Superior temporal gyrus (tissue), 1 donor: ENCODE data around the gene GNAI1.
A peak's percentile ranks its signal among the peaks of the same experiment; 100 is the strongest.

ENCODE experiments used
- DNase-seq: peaks from one replicate; pipeline ENCODE4 v3.0.0-alpha.2; 2016; ENCODE audit errors: extremely low spot score

The GNAI1 gene

DNA sequence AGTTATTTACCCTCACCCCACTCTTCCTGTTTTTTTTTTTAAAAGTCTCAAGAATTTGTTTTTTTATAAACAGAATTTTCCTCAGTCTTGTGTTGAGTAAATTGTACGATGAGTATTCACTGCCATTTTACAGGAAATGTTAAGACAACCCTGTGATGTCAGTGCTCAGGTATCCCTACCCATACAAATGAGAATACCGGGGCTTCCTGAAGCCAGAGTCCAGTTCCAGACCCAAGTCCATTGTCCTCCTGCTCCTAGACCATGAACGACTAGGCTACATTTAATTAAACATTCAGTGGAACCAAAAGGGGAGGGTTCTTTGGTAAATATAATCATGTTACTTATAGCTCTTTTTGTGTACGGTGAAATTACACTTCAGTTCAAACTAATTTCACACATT is 79.2 kb downstream of the GNAI1 start:
- no peak for DNase-seq

DNA sequence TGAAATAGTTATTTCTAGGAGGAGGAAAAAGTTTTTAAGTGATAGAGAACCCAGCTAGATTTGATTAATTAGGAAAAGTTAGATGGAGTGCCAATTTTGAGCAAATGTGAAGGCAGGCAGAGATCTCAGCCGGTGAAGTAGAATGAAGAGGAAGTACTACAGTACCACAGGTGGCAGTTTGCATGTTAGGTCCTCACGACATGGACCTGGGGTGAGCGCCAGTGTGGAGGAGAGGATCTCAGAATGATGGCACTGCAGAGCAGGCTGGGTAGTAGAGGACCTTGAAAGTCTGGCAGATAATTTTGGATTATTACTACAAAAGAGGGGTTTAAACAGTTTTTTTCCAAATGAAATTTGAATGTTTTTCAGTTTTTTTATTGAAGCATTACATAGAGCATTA is 81.1 kb downstream of the GNAI1 start:
- no peak for DNase-seq

GRCh38 chr7:80216996-80217842 is 82.6 kb downstream of the GNAI1 start:
- DNase-seq, result no peak

DNA sequence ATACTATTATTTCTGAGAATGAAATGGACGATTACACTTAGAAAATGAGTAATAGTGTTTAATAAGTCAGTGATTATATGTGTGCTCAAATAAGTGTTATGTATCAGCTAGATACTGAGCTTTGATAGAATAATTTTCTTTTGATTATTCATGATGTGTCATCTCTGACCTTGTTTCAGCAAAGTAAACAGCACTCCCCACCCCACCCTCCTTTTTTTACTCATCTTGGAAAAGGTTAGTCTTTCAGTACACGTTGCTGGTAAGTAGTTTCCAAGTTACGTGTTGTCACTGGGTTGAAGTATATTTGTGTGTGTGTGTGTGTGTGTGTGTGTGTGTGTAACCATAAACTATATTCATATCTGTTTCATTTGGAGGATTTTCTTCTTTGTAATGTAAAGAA is 84.1 kb downstream of the GNAI1 start:
- DNase-seq, result no peak

DNA sequence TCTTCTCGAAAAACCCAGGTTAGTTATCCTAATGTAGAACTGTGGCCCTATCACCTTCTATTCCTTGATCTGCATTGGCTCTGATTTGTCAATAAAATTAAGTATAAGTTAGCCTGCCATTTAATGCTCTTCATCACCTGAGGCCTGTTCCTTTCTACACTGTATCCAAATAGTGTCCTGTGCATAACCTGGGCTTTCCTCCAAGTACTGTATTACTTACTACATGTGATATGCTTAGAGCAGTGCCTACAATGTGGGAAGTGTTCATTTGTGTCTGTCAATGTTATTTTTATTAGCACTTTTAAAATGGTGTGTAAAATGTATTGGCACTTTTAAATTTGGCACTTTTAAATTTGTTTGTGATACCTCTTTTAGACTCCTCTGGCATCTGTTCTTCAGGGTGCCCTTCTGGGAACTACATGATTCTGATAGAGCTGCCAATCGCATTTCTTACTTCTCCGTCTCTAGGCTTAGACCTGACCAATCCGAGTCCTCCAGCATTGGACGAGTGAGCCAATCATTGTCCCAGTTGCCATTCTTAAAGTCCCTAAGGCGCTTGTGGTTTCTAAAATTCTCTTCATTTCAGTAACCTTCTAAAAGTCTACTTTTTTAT is 85.5 kb downstream of the GNAI1 start:
- no peak for DNase-seq

GRCh38 chr7:80224415-80224814 is 89.8 kb downstream of the GNAI1 start:
- peak; percentile 58 for DNase-seq

- no peak for DNase-seq
These were observed 90.7 kb downstream of the GNAI1 start for GRCh38 chr7:80225361-80225760.

- no peak for DNase-seq
These were observed 92.0 kb downstream of the GNAI1 start for GRCh38 chr7:80226629-80227028.

DNA sequence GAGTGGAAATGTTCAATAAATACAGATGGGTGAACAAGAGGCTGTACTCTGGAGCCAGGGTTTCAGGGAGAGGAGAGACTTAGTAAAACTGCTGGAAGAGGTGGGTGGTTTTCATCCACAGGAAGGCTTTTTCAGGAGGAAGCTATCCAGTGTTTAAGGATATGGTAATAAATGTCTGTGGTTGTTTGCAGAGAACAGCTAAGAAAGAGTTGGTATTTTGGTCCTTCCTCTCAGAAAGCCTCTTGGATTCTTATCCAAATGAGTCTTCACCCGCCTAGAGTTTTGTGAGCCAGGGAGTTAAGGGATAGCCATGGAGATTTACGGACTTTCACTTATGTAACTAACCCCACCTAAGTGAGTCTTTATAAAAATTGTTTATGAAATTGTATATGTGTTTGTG is 95.7 kb downstream of the GNAI1 start:
- DNase-seq, result no peak

DNA sequence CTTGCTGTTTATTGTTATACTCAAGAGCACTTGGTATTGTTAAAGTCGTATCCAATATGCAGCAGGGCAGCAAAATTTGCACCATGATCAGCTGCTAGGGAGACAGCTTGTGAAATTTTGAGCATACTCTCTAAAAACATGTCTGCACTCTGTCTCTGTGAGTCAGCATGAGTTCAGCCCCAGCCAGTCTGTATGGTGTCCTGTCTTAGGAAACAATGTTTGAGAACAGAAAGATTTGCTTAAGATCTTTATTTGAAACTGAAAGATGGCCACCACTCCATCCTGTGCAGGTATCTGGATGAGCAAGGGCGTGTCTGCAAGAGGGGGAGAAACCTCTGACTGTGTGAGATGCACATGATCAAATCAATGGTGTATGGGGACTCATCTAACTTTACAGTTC is 97.1 kb downstream of the GNAI1 start:
- DNase-seq, result no peak

GRCh38 chr7:80232979-80233724 is 98.5 kb downstream of the GNAI1 start:
- no peak for DNase-seq

DNA sequence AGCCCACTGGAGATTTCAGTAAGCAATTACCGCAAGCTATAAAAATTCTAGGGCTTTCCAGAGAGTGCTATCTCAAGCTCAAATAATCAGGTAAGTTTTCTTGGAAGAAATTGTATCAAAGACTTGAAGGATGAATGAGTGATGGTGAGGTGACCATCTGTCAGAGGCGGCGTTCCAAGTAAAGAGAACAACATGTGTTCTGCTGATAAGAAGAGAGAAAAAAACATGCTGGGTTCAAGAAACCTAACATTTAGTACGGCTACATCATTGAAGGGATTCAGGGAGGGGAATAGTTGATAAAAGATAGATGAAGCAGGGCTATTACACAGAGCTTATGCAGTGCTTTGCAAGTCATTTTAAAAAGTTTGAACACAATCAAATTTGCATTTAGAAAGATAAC is 100.7 kb downstream of the GNAI1 start:
- DNase-seq, result no peak

DNA sequence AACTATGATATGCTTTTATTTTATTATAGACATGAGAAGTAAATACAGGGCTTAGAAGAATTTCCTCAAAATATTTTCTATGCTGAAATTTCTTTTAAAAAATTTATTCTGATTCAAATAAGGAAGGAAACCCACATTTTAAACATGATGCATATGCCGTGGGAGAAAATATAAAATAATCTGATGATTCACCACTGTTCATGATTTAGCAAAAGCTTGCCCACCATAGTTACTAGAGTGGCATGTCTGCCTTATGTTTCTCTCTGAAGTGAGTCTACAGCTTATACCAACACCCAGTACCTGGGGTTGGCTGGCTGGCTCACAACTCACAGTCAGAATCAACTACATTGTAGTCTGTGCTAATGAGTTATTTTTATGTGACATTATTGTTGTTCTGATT is 102.0 kb downstream of the GNAI1 start:
- no peak for DNase-seq

GRCh38 chr7:80240265-80241025 is 105.8 kb downstream of the GNAI1 start:
- no peak for DNase-seq

GRCh38 chr7:80241671-80242070 is 107.0 kb downstream of the GNAI1 start:
- no peak for DNase-seq

- no peak for DNase-seq
These were observed 108.8 kb downstream of the GNAI1 start for GRCh38 chr7:80243425-80243824.

DNA sequence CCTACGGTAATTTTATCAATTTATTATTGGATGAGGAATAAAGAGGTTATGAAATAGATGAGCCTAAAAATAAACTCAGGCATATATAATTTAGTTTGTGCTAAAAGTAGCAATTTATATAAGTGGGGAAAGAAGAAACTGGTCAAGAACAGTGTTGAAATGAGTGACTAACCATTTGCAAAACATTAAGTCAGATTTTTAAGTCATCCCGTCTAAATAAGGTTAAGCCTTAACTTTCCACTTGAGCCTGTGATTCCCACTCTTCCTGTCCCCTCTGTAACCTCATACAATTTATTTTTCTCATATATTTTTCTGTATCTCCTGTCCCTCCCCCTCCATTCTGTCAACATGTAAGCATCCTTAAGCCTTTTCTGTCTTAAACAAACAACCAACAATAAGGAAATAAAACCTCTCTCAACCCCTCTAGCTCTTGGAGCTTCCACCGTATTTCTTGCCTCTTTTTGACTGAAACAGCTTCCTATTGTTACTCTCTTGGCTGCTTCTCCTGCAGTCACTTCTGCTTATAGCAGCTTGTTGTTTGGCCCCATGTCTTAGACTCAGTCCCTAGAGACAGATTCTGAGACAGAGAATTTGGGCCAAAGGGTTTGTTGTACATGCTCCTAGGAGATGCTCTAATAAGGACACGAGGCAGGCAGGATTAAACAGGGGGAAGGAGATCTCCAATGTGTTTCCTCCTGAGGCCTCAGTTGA is 109.7 kb downstream of the GNAI1 start:
- no peak for DNase-seq

- no peak for DNase-seq
These were observed 112.5 kb downstream of the GNAI1 start for GRCh38 chr7:80247144-80247543.

DNA sequence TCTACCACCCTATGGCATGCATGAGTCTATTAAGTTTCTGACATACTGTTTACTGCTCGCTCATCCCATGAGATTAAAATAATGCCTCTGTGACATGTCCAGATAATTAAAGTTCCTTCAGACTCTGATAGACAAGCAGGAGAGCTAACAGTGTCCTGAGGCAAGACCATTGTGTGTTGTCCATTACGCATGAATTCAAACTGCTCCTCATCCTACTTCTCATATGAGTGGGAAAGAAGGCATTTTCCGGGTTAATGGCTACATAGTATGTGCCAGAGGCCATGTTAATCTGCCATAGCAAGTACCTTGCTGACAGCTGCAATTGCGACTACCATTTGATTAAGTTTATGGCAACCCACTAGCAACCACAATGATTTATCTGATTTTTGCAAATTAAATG is 113.3 kb downstream of the GNAI1 start:
- no peak for DNase-seq

GRCh38 chr7:80249184-80249583 is 114.6 kb downstream of the GNAI1 start:
- no peak for DNase-seq

GRCh38 chr7:80249619-80250295 is 115.1 kb downstream of the GNAI1 start:
- peak; percentile 50 for DNase-seq
